ENCODE data around the gene CHST1. TPM values are rescaled to one million over a fixed set of nuclear protein-coding genes. Genes with fewer than 3 reads are reported as not detected.

The CHST1 gene
- total and polyA plus RNA-seq, 10 of the 15 experiments (the other 5 are each of a cell fraction or from before 2014, with no cell fraction given), result not detected

GRCh38 chr11:45649544-45650165 is 15.8 kb downstream of the CHST1 start:
- no peak overlapping the region for H3K9ac ChIP-seq (ENCODE audit: control insufficient read depth, insufficient read depth, low read length)
- H3K79me2 ChIP-seq (ENCODE audit: control insufficient read depth, insufficient read depth, low read length), result no peaks in the 10 kb centered on the region
- WGBS (ENCODE audit: insufficient coverage, insufficient replicate concordance, low lambda C conversion rate, missing lambda C conversion rate), result 85% methylated on average over 41 of the region's 49 CpGs
- ChIA-PET RAD21 (ENCODE audit: unreplicated experiment) (no interaction called here), SMC1A (ENCODE audit: uncharacterized antibody, unreplicated experiment) (no interaction called here), CTCF (no interaction called here), POLR2A (no interaction called here)
- ATAC-seq (no peak), FAIRE-seq (no peak), DNase-seq (ENCODE audit: low read depth, low spot score) (no peak)
- in situ Hi-C loops (cut with MboI) (loop anchor here (5.0 kb wide), 1 partner anchor 277 kb away; no protein-coding TSS in a partner anchor), intact Hi-C loops (cut with micrococcal nuclease; ENCODE audit: unreplicated experiment) (no loop called here)
- H3K27ac ChIP-seq (ENCODE audit: control insufficient read depth, insufficient read depth), result no peak overlapping the region
- H3K9me3 ChIP-seq (replicated peaks; ENCODE audit: control insufficient read depth, insufficient read depth, low read length), result no peaks in the 10 kb centered on the region
- no peaks in the 10 kb centered on the region; a peak in 1 of 4 replicates for H3K27me3 ChIP-seq (replicated peaks in 1 of 2; ENCODE audit: control insufficient read depth in 2 of 2, insufficient read depth in 2 of 2, low read length in 1 of 2)
- H3K4me3 ChIP-seq, result no peak overlapping the region
- no TSS peak for BruUV-seq (replicated peaks)
- H3K4me2 ChIP-seq (ENCODE audit: control insufficient read depth, insufficient read depth), result no peak overlapping the region
- no peaks in the 10 kb centered on the region for H4K20me1 ChIP-seq (ENCODE audit: control insufficient read depth, insufficient read depth)
- no peaks in the 10 kb centered on the region for H3K4me1 ChIP-seq (ENCODE audit: control insufficient read depth, insufficient read depth, low read length)
- no peaks in the 10 kb centered on the region for H3K36me3 ChIP-seq (ENCODE audit: control insufficient read depth in 2 of 2, insufficient read depth in 2 of 2, low read length in 1 of 2)
- TF ChIP-seq ZNF24 (IDR thresholded peaks at IDR 0.05) (no peak), PRDM15 (CRISPR knock-in tag; IDR thresholded peaks at IDR 0.05) (no peak), PAX5 (IDR thresholded peaks at IDR 0.05; ENCODE audit: borderline replicate concordance, low read depth, low read length) (no peak), ZSCAN29 (IDR thresholded peaks at IDR 0.05) (no peak), E2F4 (IDR thresholded peaks at IDR 0.05; ENCODE audit: low read depth, low read length) (no peak), ZNF384 (IDR thresholded peaks at IDR 0.05; ENCODE audit: borderline replicate concordance, low read depth, low read length) (no peak), NFXL1 (IDR thresholded peaks at IDR 0.05; ENCODE audit: borderline replicate concordance) (no peak), WRNIP1 (IDR thresholded peaks at IDR 0.05; ENCODE audit: borderline replicate concordance, low read depth, low read length) (no peak), CREB1 (IDR thresholded peaks at IDR 0.05; ENCODE audit: low read depth) (no peak)
- no peak overlapping the region for H2AFZ ChIP-seq (ENCODE audit: control insufficient read depth, low read depth, low read length)
